ENCODE data around the gene ABTB2. TPM values are rescaled to one million over a fixed set of nuclear protein-coding genes. Genes with fewer than 3 reads are reported as not detected.

The ABTB2 gene
- polyA plus RNA-seq, 1 donor from 2014 or later: 0.68 TPM

- Histone ChIP-seq H2AFZ (ENCODE audit: low read depth, low read length) (no peak overlapping the region), H3K4me3 (ENCODE audit: low read length) (no peak overlapping the region), H3K27me3 (ENCODE audit: insufficient read depth, low read depth, low read length) (no peaks in the 10 kb centered on the region), H3F3A (ENCODE audit: insufficient read depth, low read length, poor library complexity, severe bottlenecking) (no peaks in the 10 kb centered on the region), H3K36me3 (ENCODE audit: insufficient read depth, low read length) (no peaks in the 10 kb centered on the region), H3K9me3 (ENCODE audit: low read length) (no peaks in the 10 kb centered on the region), H3K9me2 (ENCODE audit: insufficient read depth, low read length) (no peaks in the 10 kb centered on the region), H3K4me2 (ENCODE audit: low read length) (no peak overlapping the region), H3K27ac (ENCODE audit: low read length) (no peak overlapping the region), H4K20me1 (ENCODE audit: insufficient read depth) (no peaks in the 10 kb centered on the region), H3K79me2 (replicated peaks; ENCODE audit: insufficient read depth, low read length) (no peaks in the 10 kb centered on the region), H3K9ac (ENCODE audit: low read length) (no peak overlapping the region)
- peak; percentile 49 for TF ChIP-seq RAD21 (conservative IDR thresholded peaks at IDR 0.05)
- TF ChIP-seq SMC3 (conservative IDR thresholded peaks at IDR 0.05; ENCODE audit: poor library complexity): peak; percentile 60
- TF ChIP-seq CTCF (IDR thresholded peaks at IDR 0.05; ENCODE audit: poor library complexity, severe bottlenecking): peak; percentile 47
- TF ChIP-seq EZH2 (IDR thresholded peaks at IDR 0.05; ENCODE audit: borderline replicate concordance, insufficient read depth, low read length, poor library complexity, severe bottlenecking): no peak
Observed at GRCh38 chr11:34149786-34150185, 208.0 kb downstream of the ABTB2 start.

GRCh38 chr11:34149274-34149673 lies 208.5 kb downstream of the ABTB2 start:
- H3K4me3 ChIP-seq (ENCODE audit: low read length): no peak overlapping the region
- no peak overlapping the region for H2AFZ ChIP-seq (ENCODE audit: low read depth, low read length)
- no peak for TF ChIP-seq EZH2 (IDR thresholded peaks at IDR 0.05; ENCODE audit: borderline replicate concordance, insufficient read depth, low read length, poor library complexity, severe bottlenecking)
- no peak for TF ChIP-seq CTCF (IDR thresholded peaks at IDR 0.05; ENCODE audit: poor library complexity, severe bottlenecking)
- no peak for TF ChIP-seq TAF1 (IDR thresholded peaks at IDR 0.05; ENCODE audit: low read depth)
- no peak for TF ChIP-seq POLR2AphosphoS5 (IDR thresholded peaks at IDR 0.05)
- no peak for TF ChIP-seq EP300 (conservative IDR thresholded peaks at IDR 0.05; ENCODE audit: poor library complexity, severe bottlenecking)
- TF ChIP-seq REST (IDR thresholded peaks at IDR 0.05; ENCODE audit: borderline replicate concordance): no peak
- no peak for TF ChIP-seq SMC3 (conservative IDR thresholded peaks at IDR 0.05; ENCODE audit: poor library complexity)
- TF ChIP-seq MXI1 (conservative IDR thresholded peaks at IDR 0.05; ENCODE audit: poor library complexity, severe bottlenecking): no peak
- no peak for TF ChIP-seq RAD21 (conservative IDR thresholded peaks at IDR 0.05)
- H3K27me3 ChIP-seq (ENCODE audit: insufficient read depth, low read depth, low read length): no peaks in the 10 kb centered on the region
- no peak overlapping the region for H3K27ac ChIP-seq (ENCODE audit: low read length)
- H3K9me2 ChIP-seq (ENCODE audit: insufficient read depth, low read length): no peaks in the 10 kb centered on the region
- H3F3A ChIP-seq (ENCODE audit: insufficient read depth, low read length, poor library complexity, severe bottlenecking): no peaks in the 10 kb centered on the region
- no peak overlapping the region for H3K4me2 ChIP-seq (ENCODE audit: low read length)
- H4K20me1 ChIP-seq (ENCODE audit: insufficient read depth): no peaks in the 10 kb centered on the region
- no peaks in the 10 kb centered on the region for H3K9me3 ChIP-seq (ENCODE audit: low read length)
- H3K79me2 ChIP-seq (replicated peaks; ENCODE audit: insufficient read depth, low read length): no peaks in the 10 kb centered on the region
- no peak overlapping the region for H3K9ac ChIP-seq (ENCODE audit: low read length)
- H3K36me3 ChIP-seq (ENCODE audit: insufficient read depth, low read length): no peaks in the 10 kb centered on the region

Data from neural cell (in vitro differentiated cells).